Activated CD4-positive, alpha-beta T cell treated with anti-CD3 and anti-CD28 coated beads, Interleukin-2, amount 50 U/mL, for 24 hours (primary cell): Measurements from ENCODE around the gene ELP5.

Experiments used
- DNase-seq, 2 donors: peaks; one replicate each; pipeline ENCODE4 v3.0.0-alpha.2; 2020; ENCODE audit warnings: low read depth in 1 of 2, low spot score in 1 of 2

The ELP5 gene, protein sequence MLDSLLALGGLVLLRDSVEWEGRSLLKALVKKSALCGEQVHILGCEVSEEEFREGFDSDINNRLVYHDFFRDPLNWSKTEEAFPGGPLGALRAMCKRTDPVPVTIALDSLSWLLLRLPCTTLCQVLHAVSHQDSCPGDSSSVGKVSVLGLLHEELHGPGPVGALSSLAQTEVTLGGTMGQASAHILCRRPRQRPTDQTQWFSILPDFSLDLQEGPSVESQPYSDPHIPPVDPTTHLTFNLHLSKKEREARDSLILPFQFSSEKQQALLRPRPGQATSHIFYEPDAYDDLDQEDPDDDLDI

DNA sequence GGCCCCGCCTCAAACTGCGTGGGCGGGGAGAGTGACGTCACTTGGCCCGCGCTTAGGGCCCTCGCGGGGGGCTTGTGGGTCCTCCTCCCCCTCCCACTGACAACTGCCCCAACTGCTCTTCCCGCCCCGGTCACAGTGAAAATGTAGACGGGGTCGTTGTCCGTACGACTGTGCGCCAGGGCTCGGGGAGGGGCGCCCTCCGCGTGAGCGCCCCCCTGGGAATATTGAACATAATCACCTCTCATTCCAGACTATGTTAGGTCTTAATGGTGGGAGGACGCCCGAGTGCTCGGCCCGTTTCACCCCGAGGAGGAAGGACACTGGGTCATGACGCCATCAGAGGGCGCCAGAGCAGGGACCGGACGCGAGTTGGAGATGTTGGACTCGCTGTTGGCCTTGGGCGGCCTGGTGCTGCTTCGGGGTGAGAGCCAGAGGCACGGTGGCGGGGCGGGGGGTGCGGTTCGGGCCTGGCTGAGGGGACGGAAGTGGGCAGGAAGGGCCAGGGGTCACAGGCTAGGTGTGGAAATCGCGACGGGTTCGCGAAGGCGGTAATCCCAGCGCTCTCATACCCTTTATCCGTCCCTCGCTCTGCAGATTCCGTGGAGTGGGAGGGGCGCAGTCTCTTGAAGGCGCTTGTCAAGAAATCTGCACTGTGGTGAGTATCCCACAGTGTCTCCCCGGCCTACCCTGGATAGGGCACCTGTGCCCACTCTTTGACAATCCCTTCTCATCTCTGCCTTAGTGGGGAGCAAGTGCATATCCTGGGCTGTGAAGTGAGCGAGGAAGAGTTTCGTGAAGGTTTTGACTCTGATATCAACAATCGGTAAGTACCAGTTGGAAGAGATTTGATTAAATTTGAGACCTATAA is at the start of gene ELP5:
TSS of gene ELP5 (plus strand) at position 40 of the 868 bp plus-strand sequence. CDS start at position 376, 336 bp downstream.
- DNase-seq: peak; percentile 79 to 80

- no peak for DNase-seq
Observed at GRCh38 chr17:7203391-7203790, 48.6 kb upstream of the ELP5 start.

- DNase-seq: no peak
Observed at GRCh38 chr17:7204336-7204735, 47.7 kb upstream of the ELP5 start.

DNA sequence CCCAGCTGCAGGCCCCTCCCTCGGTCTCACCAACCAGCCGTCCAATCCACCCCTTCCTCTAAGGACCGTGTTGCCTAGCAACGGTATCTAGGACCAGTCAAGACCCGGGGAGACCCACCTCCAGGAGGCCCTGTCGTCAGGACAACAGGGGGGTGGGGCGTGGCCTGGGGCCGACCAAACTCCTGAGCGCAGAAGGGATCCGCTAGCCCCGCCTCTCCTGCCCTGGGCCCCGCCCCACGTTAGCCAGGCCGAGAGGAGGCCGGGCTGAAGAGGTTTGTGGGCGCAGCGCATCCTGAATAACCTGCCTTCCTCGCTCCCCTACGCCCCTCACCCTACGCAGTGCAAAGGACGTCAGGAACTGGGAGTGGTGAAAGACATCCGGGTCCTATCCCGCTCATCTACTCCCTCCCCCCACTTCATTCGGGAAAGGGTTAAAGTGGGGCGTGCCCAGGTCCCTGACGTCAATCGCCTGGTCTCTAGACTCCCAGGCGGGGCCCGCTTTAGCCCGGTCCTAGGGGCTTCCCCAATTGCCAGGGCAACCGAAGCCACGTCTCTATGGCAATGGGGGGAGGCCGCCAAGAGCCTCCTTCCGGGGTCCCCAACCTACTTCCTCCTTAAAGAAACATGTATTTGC is 47.1 kb upstream of the ELP5 start:
- DNase-seq: peak; percentile 72 to 84

DNA sequence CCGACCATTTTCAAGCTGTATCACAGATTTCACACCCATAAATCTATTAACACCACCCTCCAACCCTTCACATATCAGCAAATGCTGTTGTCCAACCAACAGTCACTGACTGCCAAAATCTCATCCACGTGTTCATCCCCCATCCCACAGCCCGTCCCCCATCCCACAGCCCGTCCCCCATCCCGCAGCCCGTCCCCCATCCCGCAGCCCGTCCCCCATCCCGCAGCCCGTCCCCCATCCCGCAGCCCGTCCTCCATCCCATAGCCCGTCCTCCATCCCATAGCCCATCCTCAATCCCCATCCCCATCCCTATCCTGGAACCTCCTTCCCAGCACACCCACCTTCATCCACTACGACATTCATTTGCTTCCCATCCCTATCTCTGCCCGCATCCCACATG is 46.5 kb upstream of the ELP5 start:
- no peak for DNase-seq

- no peak for DNase-seq
Observed at GRCh38 chr17:7207120-7208001, 44.7 kb upstream of the ELP5 start.

DNA sequence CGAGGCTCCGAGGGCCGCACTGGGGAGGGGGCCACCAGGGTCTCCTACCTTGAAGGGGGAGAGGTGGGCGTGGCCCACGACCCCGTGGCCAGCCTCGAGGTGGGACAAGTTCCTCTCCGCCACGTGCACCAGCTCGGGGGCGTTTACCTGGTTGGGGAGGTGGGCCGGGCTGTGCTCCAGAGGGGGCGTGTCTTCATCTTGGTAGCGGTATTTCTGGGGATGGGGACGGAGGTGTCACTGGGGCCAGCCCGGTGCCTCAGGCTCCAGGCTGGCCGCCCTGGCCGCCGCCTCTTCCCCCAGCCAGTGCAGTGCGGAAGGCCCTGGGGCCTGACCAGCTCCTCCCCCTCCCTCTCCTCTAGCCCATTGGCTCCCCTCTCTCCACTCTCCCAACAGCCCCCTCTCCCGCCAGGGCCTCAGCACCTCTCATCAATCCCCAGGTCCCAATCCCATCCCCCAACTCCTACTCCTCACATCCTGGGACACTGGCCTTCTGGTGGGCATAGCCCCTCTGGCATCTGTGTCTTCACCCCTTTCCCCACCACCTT is 43.9 kb upstream of the ELP5 start:
- DNase-seq: no peak

GRCh38 chr17:7208754-7209460 is 43.1 kb upstream of the ELP5 start:
- DNase-seq: no peak

GRCh38 chr17:7211491-7212273 is 40.3 kb upstream of the ELP5 start:
- no peak for DNase-seq

- DNase-seq: no peak
Observed at GRCh38 chr17:7213895-7214299, 38.1 kb upstream of the ELP5 start.

DNA sequence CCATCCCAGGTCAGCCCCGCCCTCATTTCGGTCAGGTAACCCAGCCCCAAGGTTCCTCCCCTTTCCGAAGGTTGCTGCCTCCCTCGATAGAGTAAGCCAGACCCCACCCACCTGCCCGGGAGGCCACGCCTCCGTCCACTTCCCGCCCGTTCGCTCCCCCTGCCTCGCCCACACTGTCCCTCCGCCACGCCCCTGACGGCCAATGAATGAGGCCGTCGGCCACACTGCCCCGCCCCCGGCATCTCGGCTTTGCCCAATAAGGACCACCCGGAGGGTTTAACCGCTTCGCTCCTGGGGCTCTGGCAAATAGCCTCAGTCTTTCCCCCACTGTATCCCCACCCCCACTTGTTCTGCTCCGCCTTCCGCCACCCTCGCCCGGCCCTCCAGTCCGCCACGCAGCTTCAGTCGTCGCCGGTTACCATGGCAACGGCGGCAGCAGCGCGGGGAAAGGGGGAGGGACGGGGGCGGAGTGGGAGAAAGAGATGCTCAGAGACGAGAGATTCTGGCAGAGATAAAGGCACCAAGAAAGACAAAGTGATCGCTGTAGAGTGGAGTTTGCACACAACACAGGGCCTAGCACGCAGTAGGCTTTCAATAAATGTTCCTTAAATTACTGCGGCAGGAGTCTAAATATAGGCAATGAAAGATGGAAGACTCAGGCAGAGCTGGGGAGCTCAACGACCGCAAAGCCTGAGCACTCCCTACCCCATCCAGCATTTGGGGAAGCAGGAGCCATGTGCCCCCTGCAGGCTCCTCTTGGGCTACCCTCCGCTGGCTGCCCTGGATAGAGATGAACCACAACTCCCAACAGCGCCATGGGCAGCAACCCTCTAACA is 37.5 kb upstream of the ELP5 start:
- DNase-seq: peak; percentile 97 to 99

- no peak for DNase-seq
Observed at GRCh38 chr17:7215136-7215638, 36.8 kb upstream of the ELP5 start.

- DNase-seq: no peak
Observed at GRCh38 chr17:7215652-7216180, 36.3 kb upstream of the ELP5 start.

DNA sequence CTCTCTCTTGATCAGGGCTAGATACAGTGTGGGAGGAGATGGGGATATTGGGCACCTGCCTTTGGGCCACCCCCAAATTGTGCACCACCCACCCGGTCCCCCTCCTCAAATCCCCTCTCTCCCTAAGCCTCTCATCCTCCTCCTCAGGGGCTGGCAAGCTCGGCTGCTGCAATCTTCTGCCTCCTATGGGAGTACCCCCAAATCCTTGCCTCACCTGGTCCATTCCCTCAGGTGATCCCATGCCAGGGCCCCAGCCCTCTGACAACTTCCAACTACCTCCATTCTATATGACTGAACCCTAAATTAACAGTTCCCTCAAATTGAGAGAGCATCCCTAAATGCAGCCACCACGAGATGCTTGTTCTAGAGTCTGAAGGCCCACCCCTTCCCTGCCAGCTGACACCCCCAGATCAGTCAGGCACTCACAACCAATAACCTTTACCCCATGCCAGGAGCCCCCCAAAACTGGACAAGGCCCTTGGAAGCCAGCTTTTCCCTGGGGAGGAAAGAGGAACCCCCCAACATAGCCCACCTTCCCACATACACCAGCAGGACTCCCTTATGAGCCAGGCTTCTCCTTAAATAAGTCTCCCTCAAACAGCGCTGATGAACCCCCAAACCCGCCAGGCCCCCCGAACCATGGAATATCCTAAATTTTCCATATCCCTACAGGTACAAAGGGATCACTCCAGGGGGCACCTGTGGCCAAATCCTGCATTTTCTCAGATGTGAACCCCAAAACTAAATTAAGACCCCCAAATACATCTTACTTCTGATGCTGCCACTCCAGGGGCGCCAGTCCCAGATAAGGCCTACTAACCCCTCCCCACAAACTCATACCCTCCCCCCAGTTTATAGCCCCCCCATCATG is 35.5 kb upstream of the ELP5 start:
- no peak for DNase-seq

- DNase-seq: no peak
Observed at GRCh38 chr17:7217113-7217987, 34.7 kb upstream of the ELP5 start.

GRCh38 chr17:7218166-7218565 is 33.8 kb upstream of the ELP5 start:
- DNase-seq: no peak
